Endodermal cell (in vitro differentiated cells): ENCODE measurements around the gene MRPS35. TPM values are rescaled to one million over a fixed set of nuclear protein-coding genes. Genes with fewer than 3 reads are reported as not detected.

ENCODE experiments used
- DNase-seq: peaks from one replicate; pipeline ENCODE4 v3.0.0-alpha.2; 2017
- H3K27ac ChIP-seq: 2 replicates; pipeline ENCODE4 v1.5.1; 2013; ENCODE audit warnings: mild to moderate bottlenecking, low read depth, low read length, moderate library complexity
- H3K27me3 ChIP-seq: 2 replicates; pipeline ENCODE4 v1.6.1; 2013; ENCODE audit warnings: mild to moderate bottlenecking, low read length, moderate library complexity; ENCODE audit not compliant: insufficient read depth, control insufficient read depth, poor library complexity, severe bottlenecking
- H3K36me3 ChIP-seq: 2 replicates; pipeline ENCODE4 v1.7.0; 2013; ENCODE audit warnings: mild to moderate bottlenecking, low read length, moderate library complexity; ENCODE audit not compliant: control insufficient read depth, insufficient read depth
- H3K4me1 ChIP-seq: one replicate; pipeline ENCODE4 v1.7.0; 2013; ENCODE audit warnings: low read length; ENCODE audit not compliant: control insufficient read depth, insufficient read depth
- H3K4me3 ChIP-seq: 2 replicates; pipeline ENCODE4 v1.5.1; 2013; ENCODE audit warnings: mild to moderate bottlenecking, low read length, moderate library complexity
- H3K9ac ChIP-seq: 2 replicates; pipeline ENCODE4 v1.6.1; 2013; ENCODE audit warnings: mild to moderate bottlenecking, low read length, moderate library complexity; ENCODE audit not compliant: poor library complexity, severe bottlenecking; ENCODE audit errors: extremely low read depth
- H3K9me3 ChIP-seq: 2 replicates; pipeline ENCODE4 v1.6.1; 2013; ENCODE audit warnings: mild to moderate bottlenecking, low read length, moderate library complexity; ENCODE audit not compliant: control insufficient read depth
- H3K27ac Mint-ChIP-seq: 2 replicates; pipeline ENCODE4 v1.8.0; 2020; ENCODE audit warnings: mixed read lengths
- H3K27me3 Mint-ChIP-seq: 2 replicates; pipeline ENCODE4 v1.8.0; 2021; ENCODE audit warnings: mild to moderate bottlenecking, mixed read lengths; ENCODE audit not compliant: insufficient read depth
- H3K36me3 Mint-ChIP-seq: 2 replicates; pipeline ENCODE4 v1.8.0; 2020; ENCODE audit warnings: low read depth, mixed read lengths
- H3K4me1 Mint-ChIP-seq: 2 replicates; pipeline ENCODE4 v1.8.0; 2020; ENCODE audit warnings: mixed read lengths
- H3K4me3 Mint-ChIP-seq: 2 replicates; pipeline ENCODE4 v1.8.0; 2020; ENCODE audit warnings: mild to moderate bottlenecking, moderate library complexity, mixed read lengths
- H3K9me3 Mint-ChIP-seq: 2 replicates; pipeline ENCODE4 v1.8.0; 2020; ENCODE audit warnings: mild to moderate bottlenecking, mixed read lengths
- WGBS, 2 experiments: methylation state at CpG; one replicate each; pipeline versions ENCODE4 v1.1.5 to v1.1.7; 2013; ENCODE audit warnings: missing lambda C conversion rate in 2 of 2, mixed read lengths in 1 of 2; ENCODE audit not compliant: insufficient coverage in 1 of 2, insufficient read length in 1 of 2; 5-methylcytosine and 5-hydroxymethylcytosine counted together
- total RNA-seq, 2 donors: library from RNA; stranded (reverse); fragmentation: NEBNext Ultra II Directional in 1 of 2; extraction: Animal tissue kit (Norgen Biotek cat#: 25700) in 1 of 2; gene quantifications; 2 replicates in 1 of 2; 3 replicates in 1 of 2; pipeline ENCODE4 v1.2.1, GENCODE V29; 2021
- TF ChIP-seq, protein P1 (sequence below): fragments of 200-600 bp; sonication (generic); conservative IDR thresholded peaks from 2 replicates; pipeline ENCODE4 v1.5.0; 2021; ENCODE audit warnings: antibody characterized with exemption, mild to moderate bottlenecking

Gene MRPS35
- total RNA-seq, 2 donors from 2014 or later: 33.7 to 62.6 TPM

DNA sequence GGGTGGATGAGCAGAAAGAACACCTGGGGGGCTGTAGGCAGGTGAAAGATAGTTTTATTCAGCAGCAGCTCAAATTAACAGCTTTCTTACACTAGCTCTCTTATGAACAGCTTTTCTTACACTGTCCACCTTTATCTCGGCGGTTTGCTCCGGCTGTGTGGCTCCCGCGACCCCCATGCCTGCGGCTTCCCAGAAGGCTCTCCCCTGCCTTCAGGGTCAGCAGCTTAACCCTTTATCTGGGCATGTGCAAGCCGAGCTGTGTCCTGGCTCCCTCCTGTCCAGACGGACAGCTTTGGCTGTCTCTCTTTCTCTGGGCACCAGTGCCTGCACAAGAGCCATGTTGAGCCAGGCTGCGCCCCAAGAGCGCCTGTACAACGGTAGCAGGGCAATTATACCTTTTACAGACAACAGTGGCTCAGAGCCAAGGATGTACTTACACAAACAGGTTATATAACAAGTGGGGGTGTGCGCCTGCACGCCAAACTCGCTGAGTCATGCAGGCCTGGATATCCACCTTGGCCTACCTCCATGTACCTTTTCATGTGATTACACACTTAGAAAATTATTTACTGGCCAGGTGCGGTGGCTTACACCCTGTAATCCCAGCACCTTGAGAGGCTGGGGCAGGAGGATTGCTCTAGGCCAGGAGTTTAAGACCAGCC lies 40.9 kb downstream of the MRPS35 start:
- no peaks in the 10 kb centered on the region for H3K27me3 Mint-ChIP-seq
- Histone ChIP-seq H3K27ac (no peak overlapping the region), H3K4me3 (no peak overlapping the region), H3K9ac (no peak overlapping the region), H3K27me3 (no peaks in the 10 kb centered on the region), H3K36me3 (peaks cover 49% of the 10 kb centered on the region), H3K4me1 (no peaks in the 10 kb centered on the region), H3K9me3 (no peaks in the 10 kb centered on the region)
- H3K36me3 Mint-ChIP-seq: peaks cover 27% of the 10 kb centered on the region
- 96 to 97% methylated on average over 10 to 15 of the region's 15 CpGs for WGBS, 2 experiments
- DNase-seq: no peak
- H3K4me3 Mint-ChIP-seq: no peak overlapping the region
- H3K27ac Mint-ChIP-seq: peak overlapping the region; percentile 71
- TF ChIP-seq, protein P1, sequence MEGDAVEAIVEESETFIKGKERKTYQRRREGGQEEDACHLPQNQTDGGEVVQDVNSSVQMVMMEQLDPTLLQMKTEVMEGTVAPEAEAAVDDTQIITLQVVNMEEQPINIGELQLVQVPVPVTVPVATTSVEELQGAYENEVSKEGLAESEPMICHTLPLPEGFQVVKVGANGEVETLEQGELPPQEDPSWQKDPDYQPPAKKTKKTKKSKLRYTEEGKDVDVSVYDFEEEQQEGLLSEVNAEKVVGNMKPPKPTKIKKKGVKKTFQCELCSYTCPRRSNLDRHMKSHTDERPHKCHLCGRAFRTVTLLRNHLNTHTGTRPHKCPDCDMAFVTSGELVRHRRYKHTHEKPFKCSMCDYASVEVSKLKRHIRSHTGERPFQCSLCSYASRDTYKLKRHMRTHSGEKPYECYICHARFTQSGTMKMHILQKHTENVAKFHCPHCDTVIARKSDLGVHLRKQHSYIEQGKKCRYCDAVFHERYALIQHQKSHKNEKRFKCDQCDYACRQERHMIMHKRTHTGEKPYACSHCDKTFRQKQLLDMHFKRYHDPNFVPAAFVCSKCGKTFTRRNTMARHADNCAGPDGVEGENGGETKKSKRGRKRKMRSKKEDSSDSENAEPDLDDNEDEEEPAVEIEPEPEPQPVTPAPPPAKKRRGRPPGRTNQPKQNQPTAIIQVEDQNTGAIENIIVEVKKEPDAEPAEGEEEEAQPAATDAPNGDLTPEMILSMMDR: no peak
- H3K9me3 Mint-ChIP-seq: no peaks in the 10 kb centered on the region
- H3K4me1 Mint-ChIP-seq: peaks cover 2% of the 10 kb centered on the region

DNA sequence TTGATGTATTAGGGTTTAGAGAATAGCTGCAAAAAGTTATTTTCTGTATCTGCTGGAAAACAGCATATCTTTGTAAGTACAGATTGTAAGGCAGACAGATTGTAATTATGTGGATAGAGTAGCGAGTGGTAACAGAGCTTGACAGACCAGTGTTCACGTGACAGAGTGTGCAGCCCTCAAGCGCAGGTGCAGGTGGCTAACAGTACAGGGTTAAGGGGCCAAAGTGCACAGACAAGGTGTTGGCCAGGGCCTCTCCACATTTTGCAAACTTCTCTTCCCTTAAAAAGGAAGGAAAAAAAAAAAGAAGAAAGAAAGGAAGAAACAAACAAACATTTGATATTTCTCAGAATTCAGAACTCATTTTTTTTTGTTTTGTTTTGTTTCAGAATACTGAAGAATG lies 44.2 kb downstream of the MRPS35 start:
- H3K27ac Mint-ChIP-seq: no peak overlapping the region
- no peak for DNase-seq
- WGBS, 2 experiments: 97 to 100% methylated on average over 1 to 3 of the region's 3 CpGs
- Histone ChIP-seq H3K36me3 (peaks cover 36% of the 10 kb centered on the region), H3K27ac (no peak overlapping the region), H3K4me3 (no peak overlapping the region), H3K4me1 (no peaks in the 10 kb centered on the region), H3K9me3 (no peaks in the 10 kb centered on the region), H3K27me3 (no peaks in the 10 kb centered on the region), H3K9ac (no peak overlapping the region)
- no peaks in the 10 kb centered on the region for H3K9me3 Mint-ChIP-seq
- H3K4me1 Mint-ChIP-seq: peaks cover 2% of the 10 kb centered on the region
- H3K36me3 Mint-ChIP-seq: peaks cover 35% of the 10 kb centered on the region
- TF ChIP-seq, protein P1: no peak
- H3K27me3 Mint-ChIP-seq: no peaks in the 10 kb centered on the region
- no peak overlapping the region for H3K4me3 Mint-ChIP-seq

DNA sequence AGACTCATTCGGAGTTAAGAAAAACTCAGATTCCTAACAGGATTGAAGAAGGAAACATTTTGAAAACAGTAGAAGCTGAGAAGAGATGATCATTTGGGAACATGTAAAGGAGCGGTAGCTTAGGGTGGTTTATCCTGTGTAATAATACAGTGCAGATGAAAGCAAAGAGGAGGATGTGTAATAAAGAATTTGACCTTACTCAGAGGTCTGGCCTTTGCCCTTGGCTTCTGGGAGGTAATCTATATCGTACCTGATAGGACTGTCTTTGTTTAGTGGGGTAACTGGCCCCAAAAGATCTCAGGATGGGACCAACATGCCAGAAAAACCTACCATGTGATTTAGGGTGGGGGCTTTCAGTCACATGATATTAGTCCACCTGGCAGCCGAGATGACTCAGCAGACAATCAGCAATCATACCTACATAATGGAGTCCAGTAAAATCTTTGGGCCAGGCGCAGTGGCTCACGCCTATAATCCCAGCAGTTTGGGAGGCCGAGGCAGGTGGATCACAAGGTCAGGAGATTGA lies 46.1 kb downstream of the MRPS35 start:
- Mint-ChIP-seq H3K27me3 (no peaks in the 10 kb centered on the region), H3K4me1 (peaks cover 2% of the 10 kb centered on the region), H3K4me3 (no peak overlapping the region), H3K27ac (peak overlapping the region; percentile 4), H3K9me3 (no peaks in the 10 kb centered on the region), H3K36me3 (peaks cover 30% of the 10 kb centered on the region)
- H3K9me3 ChIP-seq: no peaks in the 10 kb centered on the region
- no peak for DNase-seq
- no peak overlapping the region for H3K4me3 ChIP-seq
- no peak overlapping the region for H3K27ac ChIP-seq
- 85 to 100% methylated on average over 2 to 7 of the region's 7 CpGs for WGBS, 2 experiments
- no peaks in the 10 kb centered on the region for H3K27me3 ChIP-seq
- H3K9ac ChIP-seq: no peak overlapping the region
- H3K4me1 ChIP-seq: no peaks in the 10 kb centered on the region
- peaks cover 25% of the 10 kb centered on the region for H3K36me3 ChIP-seq
- TF ChIP-seq, protein P1: no peak
